ENCODE results near the gene ADGB.

- TF ChIP-seq CTCF (IDR thresholded peaks at IDR 0.05), result no peak
- TF ChIP-seq POLR2A (IDR thresholded peaks at IDR 0.05), result no peak
These were observed 231.2 kb downstream of the ADGB start for GRCh38 chr6:146829792-146830565.

All from right lobe of liver (tissue), 4 donors.